ENCODE measurements around the gene CCDC33.

Gene CCDC33

DNA sequence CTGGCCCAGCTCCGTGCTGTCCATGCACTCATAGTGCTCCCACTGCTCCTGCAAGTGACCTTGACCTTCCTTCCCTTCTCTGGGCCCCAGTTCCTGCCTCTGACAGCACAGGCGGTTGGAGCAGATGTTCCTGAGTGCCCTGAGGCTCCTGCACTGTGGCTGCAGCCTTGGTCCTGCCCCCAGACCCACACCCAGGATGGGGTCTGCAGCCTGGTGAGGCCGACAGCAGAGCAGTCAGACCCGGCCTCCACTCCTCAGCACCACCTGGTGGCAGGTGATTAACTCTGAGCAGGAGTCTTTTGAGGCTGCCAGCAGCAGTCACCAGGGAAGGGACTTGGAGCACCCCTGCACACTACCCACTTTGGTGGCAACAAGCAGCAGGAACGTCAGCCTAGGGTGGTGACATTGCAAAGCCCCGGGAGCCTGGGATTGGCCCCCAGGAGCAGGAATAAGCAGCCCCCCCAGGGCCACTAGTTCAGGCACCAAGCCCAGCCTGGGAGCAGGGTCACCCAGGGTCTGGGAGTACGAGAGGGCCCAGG lies 66.8 kb downstream of the CCDC33 start:
- Histone ChIP-seq H3K4me3 (ENCODE audit: low read depth, low read length) (no peak overlapping the region), H3K4me1 (ENCODE audit: control insufficient read depth, insufficient read depth, low read length, unreplicated experiment) (no peaks in the 10 kb centered on the region), H3K27me3 (ENCODE audit: insufficient read depth, low read length) (peaks cover 27% of the 10 kb centered on the region; the same call in 1 of the 2 replicates), H3K79me2 (ENCODE audit: control insufficient read depth, insufficient read depth, low read length, unreplicated experiment) (no peaks in the 10 kb centered on the region), H3K36me3 (ENCODE audit: insufficient read depth, low read length) (no peaks in the 10 kb centered on the region), H2AFZ (ENCODE audit: low read length, unreplicated experiment) (no peak overlapping the region), H3K27ac (ENCODE audit: low read depth, low read length) (no peak overlapping the region)

- H3K4me1 ChIP-seq (ENCODE audit: control insufficient read depth, insufficient read depth, low read length, unreplicated experiment) = no peaks in the 10 kb centered on the region
- H3K36me3 ChIP-seq (ENCODE audit: insufficient read depth, low read length) = no peaks in the 10 kb centered on the region
- peaks cover 27% of the 10 kb centered on the region; the same call in 1 of the 2 replicates for H3K27me3 ChIP-seq (ENCODE audit: insufficient read depth, low read length)
- H3K4me3 ChIP-seq (ENCODE audit: low read depth, low read length) = no peak overlapping the region
- no peak overlapping the region for H3K27ac ChIP-seq (ENCODE audit: low read depth, low read length)
- H2AFZ ChIP-seq (ENCODE audit: low read length, unreplicated experiment) = no peak overlapping the region
- H3K79me2 ChIP-seq (ENCODE audit: control insufficient read depth, insufficient read depth, low read length, unreplicated experiment) = no peaks in the 10 kb centered on the region
Observed at GRCh38 chr15:74303741-74304309, 67.7 kb downstream of the CCDC33 start.

DNA sequence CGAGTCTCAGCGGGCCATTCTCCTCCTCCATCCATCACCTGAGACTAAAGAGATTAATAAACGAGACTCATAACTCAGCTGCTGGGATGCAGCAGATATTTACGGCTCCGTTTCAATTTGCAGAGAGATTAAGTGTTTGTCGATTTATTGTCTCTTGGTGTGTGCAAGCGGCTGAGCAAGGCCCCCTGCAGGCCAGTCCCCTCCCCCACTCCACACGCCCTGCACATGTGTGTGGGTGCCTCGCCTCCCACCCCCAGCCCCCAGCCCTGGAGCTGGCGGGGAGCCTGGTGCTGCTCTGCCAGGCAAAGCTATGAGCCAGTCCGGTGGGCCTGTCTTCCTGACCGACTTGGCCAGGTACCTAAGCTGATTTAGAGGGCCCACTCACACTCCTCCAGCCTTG lies 68.3 kb downstream of the CCDC33 start:
- Histone ChIP-seq H3K4me1 (ENCODE audit: control insufficient read depth, insufficient read depth, low read length, unreplicated experiment) (no peaks in the 10 kb centered on the region), H3K36me3 (ENCODE audit: insufficient read depth, low read length) (no peaks in the 10 kb centered on the region), H2AFZ (ENCODE audit: low read length, unreplicated experiment) (no peak overlapping the region), H3K27me3 (ENCODE audit: insufficient read depth, low read length) (peaks cover 25% of the 10 kb centered on the region; the same call in 1 of the 2 replicates), H3K79me2 (ENCODE audit: control insufficient read depth, insufficient read depth, low read length, unreplicated experiment) (no peaks in the 10 kb centered on the region), H3K27ac (ENCODE audit: low read depth, low read length) (no peak overlapping the region), H3K4me3 (ENCODE audit: low read depth, low read length) (no peak overlapping the region)

DNA sequence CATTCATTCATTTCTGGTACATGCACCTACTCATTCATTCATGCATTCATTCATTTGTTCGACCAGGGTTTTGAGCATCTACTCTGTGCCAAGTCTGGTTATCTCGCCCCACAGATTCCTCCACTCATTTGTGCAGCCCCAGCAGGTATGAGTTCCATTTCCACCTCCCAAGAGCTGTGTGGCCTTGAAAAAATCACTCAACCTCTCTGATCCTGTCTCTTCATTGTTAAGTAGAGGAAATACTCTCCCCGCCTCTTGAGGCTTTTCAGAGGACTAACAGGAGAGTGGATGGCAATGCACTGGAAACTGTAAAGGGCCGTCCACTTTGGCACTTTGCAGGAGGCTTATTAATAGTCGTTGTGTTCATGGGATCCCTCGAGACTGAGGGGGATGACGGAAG lies 69.6 kb downstream of the CCDC33 start:
- Histone ChIP-seq H3K27me3 (ENCODE audit: insufficient read depth, low read length) (peaks cover 14% of the 10 kb centered on the region; the same call in 1 of the 2 replicates), H2AFZ (ENCODE audit: low read length, unreplicated experiment) (no peak overlapping the region), H3K79me2 (ENCODE audit: control insufficient read depth, insufficient read depth, low read length, unreplicated experiment) (no peaks in the 10 kb centered on the region), H3K4me3 (ENCODE audit: low read depth, low read length) (no peak overlapping the region), H3K27ac (ENCODE audit: low read depth, low read length) (no peak overlapping the region), H3K4me1 (ENCODE audit: control insufficient read depth, insufficient read depth, low read length, unreplicated experiment) (no peaks in the 10 kb centered on the region), H3K36me3 (ENCODE audit: insufficient read depth, low read length) (no peaks in the 10 kb centered on the region)

GRCh38 chr15:74306781-74307217 lies 70.7 kb downstream of the CCDC33 start:
- Histone ChIP-seq H3K27ac (ENCODE audit: low read depth, low read length) (no peak overlapping the region), H2AFZ (ENCODE audit: low read length, unreplicated experiment) (no peak overlapping the region), H3K4me1 (ENCODE audit: control insufficient read depth, insufficient read depth, low read length, unreplicated experiment) (no peaks in the 10 kb centered on the region), H3K36me3 (ENCODE audit: insufficient read depth, low read length) (no peaks in the 10 kb centered on the region), H3K27me3 (ENCODE audit: insufficient read depth, low read length) (0 out of 2 replicates have a peak, but pooled peaks cover 5% of the 10 kb centered on the region), H3K79me2 (ENCODE audit: control insufficient read depth, insufficient read depth, low read length, unreplicated experiment) (no peaks in the 10 kb centered on the region), H3K4me3 (ENCODE audit: low read depth, low read length) (no peak overlapping the region)

GRCh38 chr15:74307827-74308811 lies 72.0 kb downstream of the CCDC33 start:
- no peak overlapping the region for H3K27ac ChIP-seq (ENCODE audit: low read depth, low read length)
- H3K36me3 ChIP-seq (ENCODE audit: insufficient read depth, low read length) = no peaks in the 10 kb centered on the region
- H3K27me3 ChIP-seq (ENCODE audit: insufficient read depth, low read length) = 0 out of 2 replicates have a peak, but pooled peaks cover 5% of the 10 kb centered on the region
- no peak overlapping the region for H2AFZ ChIP-seq (ENCODE audit: low read length, unreplicated experiment)
- no peaks in the 10 kb centered on the region for H3K4me1 ChIP-seq (ENCODE audit: control insufficient read depth, insufficient read depth, low read length, unreplicated experiment)
- H3K79me2 ChIP-seq (ENCODE audit: control insufficient read depth, insufficient read depth, low read length, unreplicated experiment) = no peaks in the 10 kb centered on the region
- no peak overlapping the region for H3K4me3 ChIP-seq (ENCODE audit: low read depth, low read length)

- Histone ChIP-seq H3K27ac (ENCODE audit: low read depth, low read length) (no peak overlapping the region), H3K27me3 (ENCODE audit: insufficient read depth, low read length) (0 out of 2 replicates have a peak, but pooled peaks cover 5% of the 10 kb centered on the region)
Observed at GRCh38 chr15:74311734-74312444, 75.8 kb downstream of the CCDC33 start.

GRCh38 chr15:74312445-74313007 lies 76.4 kb downstream of the CCDC33 start:
- Histone ChIP-seq H3K27ac (ENCODE audit: low read depth, low read length) (no peak overlapping the region), H3K79me2 (ENCODE audit: control insufficient read depth, insufficient read depth, low read length, unreplicated experiment) (no peaks in the 10 kb centered on the region), H3K4me3 (ENCODE audit: low read depth, low read length) (no peak overlapping the region), H3K4me1 (ENCODE audit: control insufficient read depth, insufficient read depth, low read length, unreplicated experiment) (peaks cover 24% of the 10 kb centered on the region), H2AFZ (ENCODE audit: low read length, unreplicated experiment) (no peak overlapping the region), H3K36me3 (ENCODE audit: insufficient read depth, low read length) (no peaks in the 10 kb centered on the region), H3K27me3 (ENCODE audit: insufficient read depth, low read length) (no peaks in the 10 kb centered on the region)

More at GRCh38 chr15:74311734-74312444, 75.8 kb downstream of the CCDC33 start:
- Histone ChIP-seq H3K4me1 (ENCODE audit: control insufficient read depth, insufficient read depth, low read length, unreplicated experiment) (peaks cover 19% of the 10 kb centered on the region), H3K4me3 (ENCODE audit: low read depth, low read length) (no peak overlapping the region), H3K79me2 (ENCODE audit: control insufficient read depth, insufficient read depth, low read length, unreplicated experiment) (no peaks in the 10 kb centered on the region), H3K36me3 (ENCODE audit: insufficient read depth, low read length) (no peaks in the 10 kb centered on the region), H2AFZ (ENCODE audit: low read length, unreplicated experiment) (no peak overlapping the region)

DNA sequence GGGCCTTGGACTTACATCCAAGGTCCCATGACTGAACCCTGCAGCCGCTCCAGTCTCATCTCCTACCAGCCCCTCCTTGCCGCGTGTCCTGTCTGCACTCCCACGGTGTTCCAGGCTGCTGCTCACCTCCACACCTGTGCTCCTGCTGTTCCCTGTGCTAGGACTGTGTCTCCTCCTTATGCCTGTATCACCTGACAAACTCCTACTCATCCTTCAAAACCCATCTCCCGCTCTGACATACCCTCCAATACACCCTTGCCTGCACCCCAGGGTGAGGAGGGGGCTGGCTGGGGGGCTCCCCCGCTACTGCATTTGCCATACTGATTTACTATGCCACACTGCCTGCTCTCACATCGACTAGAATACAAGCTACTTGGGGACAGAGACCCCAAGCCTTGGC lies 77.8 kb downstream of the CCDC33 start:
- no peak overlapping the region for H3K4me3 ChIP-seq (ENCODE audit: low read depth, low read length)
- H3K79me2 ChIP-seq (ENCODE audit: control insufficient read depth, insufficient read depth, low read length, unreplicated experiment) = no peaks in the 10 kb centered on the region
- no peaks in the 10 kb centered on the region for H3K36me3 ChIP-seq (ENCODE audit: insufficient read depth, low read length)
- no peaks in the 10 kb centered on the region for H3K27me3 ChIP-seq (ENCODE audit: insufficient read depth, low read length)
- H3K27ac ChIP-seq (ENCODE audit: low read depth, low read length) = no peak overlapping the region
- no peak overlapping the region for H2AFZ ChIP-seq (ENCODE audit: low read length, unreplicated experiment)
- H3K4me1 ChIP-seq (ENCODE audit: control insufficient read depth, insufficient read depth, low read length, unreplicated experiment) = peaks cover 36% of the 10 kb centered on the region
